Measurements from ENCODE around the gene OCA2.

Gene OCA2

GRCh38 chr15:27817258-27817657 lies 281.9 kb downstream of the OCA2 start:
- DNase-seq (ENCODE audit: low read depth), result no peak

DNA sequence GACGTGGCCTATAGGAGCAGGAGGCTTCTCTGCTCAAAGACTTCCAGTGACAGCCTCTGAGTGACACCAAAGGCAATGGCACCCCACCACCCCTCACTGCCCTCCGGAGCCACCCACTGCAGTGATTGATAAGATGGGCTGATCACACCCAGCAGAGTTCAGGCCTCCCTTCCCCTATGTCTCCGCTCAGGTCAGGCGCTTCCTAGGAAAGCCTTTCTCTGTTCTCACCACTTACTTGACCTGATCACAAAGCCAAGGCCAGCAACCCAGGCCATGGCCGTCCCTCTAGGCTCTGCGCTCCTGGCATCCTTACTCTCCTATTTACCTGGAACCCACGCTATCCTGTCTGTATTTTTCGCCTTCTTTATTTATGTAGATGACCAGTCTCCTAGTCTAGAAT lies 282.3 kb downstream of the OCA2 start:
- DNase-seq (ENCODE audit: low read depth), result no peak

DNA sequence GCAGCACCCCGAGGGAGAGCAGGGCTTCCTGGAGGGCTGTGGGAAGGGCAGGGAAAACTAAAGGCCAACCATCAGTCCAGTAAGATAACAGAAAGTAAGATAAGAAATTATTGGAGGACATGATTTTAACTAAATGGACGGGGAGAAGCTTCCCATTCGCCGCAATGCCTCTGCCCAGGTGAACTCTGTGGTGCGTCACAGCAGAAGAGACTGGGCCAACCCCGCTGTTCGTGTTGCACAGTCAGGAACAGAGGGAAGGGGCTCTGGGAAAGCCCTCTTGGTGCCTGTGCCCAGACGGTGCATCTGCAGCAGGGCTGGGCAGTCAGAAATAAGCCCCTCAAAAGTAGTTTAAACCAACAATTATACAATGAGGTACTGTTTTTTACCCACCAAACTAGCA lies 284.1 kb downstream of the OCA2 start:
- no peak for DNase-seq (ENCODE audit: low read depth)

- no peak for DNase-seq (ENCODE audit: low read depth)
Observed at GRCh38 chr15:27813139-27813538, 286.0 kb downstream of the OCA2 start.

- no peak for DNase-seq (ENCODE audit: low read depth)
Observed at GRCh38 chr15:27808182-27808581, 290.9 kb downstream of the OCA2 start.

- no peak for DNase-seq (ENCODE audit: low read depth)
Observed at GRCh38 chr15:27807335-27807734, 291.8 kb downstream of the OCA2 start.

- no peak for DNase-seq (ENCODE audit: low read depth)
Observed at GRCh38 chr15:27806396-27806795, 292.7 kb downstream of the OCA2 start.

- DNase-seq (ENCODE audit: low read depth), result no peak
Observed at GRCh38 chr15:27805261-27806220, 293.6 kb downstream of the OCA2 start.

DNA sequence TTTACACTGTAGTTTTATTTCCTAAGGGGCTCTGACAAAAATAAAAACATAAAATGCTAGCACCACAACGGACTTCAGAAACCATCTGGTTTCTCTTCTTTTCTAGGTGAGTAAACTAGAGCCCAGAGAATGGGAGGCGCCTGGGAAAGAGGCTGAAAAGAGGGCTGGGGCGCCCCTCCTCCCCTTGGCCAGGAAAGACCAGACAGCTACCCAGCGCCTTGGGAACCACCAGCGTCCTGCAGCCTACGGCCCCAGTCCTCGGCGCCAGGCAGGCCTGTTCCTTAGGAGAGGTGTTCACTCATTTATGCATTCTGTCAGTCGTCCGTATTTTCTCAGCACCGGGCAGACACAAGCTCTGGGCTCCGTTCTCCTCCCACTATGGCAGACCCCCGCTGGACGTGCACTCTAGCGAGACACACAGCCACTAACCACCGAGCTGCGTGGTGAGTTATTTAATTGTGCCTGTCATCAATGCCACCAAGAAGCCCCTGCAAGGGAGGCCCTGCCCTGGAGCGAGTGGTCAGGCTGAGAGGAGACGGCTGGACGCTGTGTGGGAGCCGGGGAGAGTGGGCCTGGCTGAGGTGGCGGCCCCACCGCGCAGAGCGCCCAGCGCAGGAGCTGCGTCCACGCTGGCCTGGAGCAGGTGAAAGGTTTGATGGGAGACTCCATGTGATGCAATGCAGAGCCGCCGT lies 294.4 kb downstream of the OCA2 start:
- DNase-seq (ENCODE audit: low read depth), result no peak

- no peak for DNase-seq (ENCODE audit: low read depth)
Observed at GRCh38 chr15:27798807-27799206, 300.3 kb downstream of the OCA2 start.

DNA sequence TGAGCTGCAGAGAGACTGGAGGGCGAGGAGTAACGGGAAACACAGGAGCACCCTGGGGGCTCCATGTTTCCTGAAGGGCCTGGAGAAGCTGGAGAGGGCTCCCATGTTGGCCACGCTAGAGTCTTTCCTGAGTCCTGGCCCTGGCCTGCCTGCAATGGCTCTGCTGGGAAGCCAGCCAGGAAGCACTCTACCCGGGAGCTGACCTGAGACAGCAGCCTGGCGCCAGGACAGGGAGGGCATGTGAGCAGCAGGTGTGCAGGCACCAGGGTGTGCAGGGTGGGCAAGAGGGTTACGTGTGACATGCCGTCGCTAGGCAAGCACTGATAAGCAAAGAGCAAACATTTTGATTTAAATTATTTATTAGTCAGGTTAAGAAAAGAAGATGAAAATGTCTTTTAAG lies 301.4 kb downstream of the OCA2 start:
- no peak for DNase-seq (ENCODE audit: low read depth)

GRCh38 chr15:27796405-27797320 lies 302.5 kb downstream of the OCA2 start:
- no peak for DNase-seq (ENCODE audit: low read depth)

GRCh38 chr15:27792756-27793264 lies 306.3 kb downstream of the OCA2 start:
- no peak for DNase-seq (ENCODE audit: low read depth)

GRCh38 chr15:27790270-27790669 lies 308.8 kb downstream of the OCA2 start:
- no peak for DNase-seq (ENCODE audit: low read depth)

DNA sequence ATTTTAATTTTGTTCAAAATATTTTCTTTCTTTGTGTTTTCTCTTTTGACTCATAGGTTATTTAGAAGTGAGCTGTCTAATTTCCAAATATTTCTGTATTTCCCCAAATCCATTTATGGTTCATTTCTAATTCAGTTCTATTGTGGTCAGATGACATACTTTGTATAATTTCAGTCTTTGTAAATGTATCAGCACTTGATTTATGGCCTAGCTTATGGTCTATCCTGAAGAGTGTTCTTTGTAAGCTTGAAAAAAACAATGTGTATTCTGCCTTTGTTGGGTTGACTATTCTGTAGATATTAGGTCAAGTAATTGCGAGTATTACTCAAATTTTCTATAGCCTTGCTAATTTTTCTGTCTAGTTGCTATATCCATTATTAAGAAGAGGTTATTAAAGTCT lies 311.2 kb downstream of the OCA2 start:
- DNase-seq (ENCODE audit: low read depth), result no peak

- no peak for DNase-seq (ENCODE audit: low read depth)
Observed at GRCh38 chr15:27784107-27784506, 315.0 kb downstream of the OCA2 start.

- DNase-seq (ENCODE audit: low read depth), result no peak
Observed at GRCh38 chr15:27783678-27784077, 315.4 kb downstream of the OCA2 start.

DNA sequence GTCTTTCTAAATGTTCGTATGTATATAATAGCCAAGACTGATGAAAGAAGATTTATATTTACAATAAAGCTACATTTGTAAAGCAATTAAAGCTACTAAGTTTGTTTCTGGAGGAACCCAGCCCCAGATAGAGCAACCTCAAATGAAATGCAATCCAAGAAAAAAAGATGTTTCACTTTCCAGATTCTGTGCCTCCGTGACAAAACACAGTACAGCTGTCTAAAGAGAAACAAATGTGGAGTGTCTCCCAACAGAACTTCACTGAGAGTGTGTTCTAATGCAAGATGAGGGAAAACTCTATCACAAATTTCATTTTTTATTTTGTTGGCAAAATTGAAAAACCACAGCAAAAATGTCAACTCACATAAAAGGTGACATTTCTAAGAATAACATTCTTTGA lies 317.0 kb downstream of the OCA2 start:
- no peak for DNase-seq (ENCODE audit: low read depth)

GRCh38 chr15:27776501-27776900 lies 322.6 kb downstream of the OCA2 start:
- no peak for DNase-seq (ENCODE audit: low read depth)

GRCh38 chr15:27774638-27775037 lies 324.5 kb downstream of the OCA2 start:
- no peak for DNase-seq (ENCODE audit: low read depth)

- DNase-seq (ENCODE audit: low read depth), result no peak
Observed at GRCh38 chr15:27774191-27774590, 324.9 kb downstream of the OCA2 start.

DNA sequence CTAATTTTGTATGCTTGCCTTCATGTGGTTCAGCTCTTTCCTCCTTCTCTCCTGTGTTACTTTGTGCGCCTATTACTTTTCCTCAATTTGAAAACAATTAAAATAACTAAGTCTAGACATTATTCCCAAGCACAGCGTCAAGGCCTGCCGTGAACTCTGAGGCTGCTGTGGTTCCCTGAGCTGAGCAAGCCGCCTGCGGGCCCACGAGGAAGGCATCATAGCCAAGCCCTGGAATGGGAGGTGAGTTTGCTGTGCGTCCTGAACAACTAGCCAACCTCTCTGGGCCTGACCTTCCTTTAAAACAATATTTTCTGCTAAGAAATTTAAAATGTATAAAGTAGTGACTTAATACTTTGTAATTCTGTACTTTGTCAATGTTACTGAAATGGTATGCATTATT lies 327.2 kb downstream of the OCA2 start:
- no peak for DNase-seq (ENCODE audit: low read depth)
